A673 (cell line): ENCODE measurements around the gene ZNF385B. TPM values are rescaled to one million over a fixed set of nuclear protein-coding genes. Genes with fewer than 3 reads are reported as not detected.

ENCODE experiments used
- BruUV-seq: library from RNA; stranded (reverse); fragments of 400-500 nt; replicated peaks from 2 replicates; lab custom pipeline; 2021; lab: Mats Ljungman, UMichigan
- CTCF ChIA-PET: fragments of 300-600 bp; sonication (Branson Sonifier 250); formaldehyde crosslinking; loops from one replicate; lab custom pipeline; 2022; ENCODE audit warnings: antibody characterized with exemption; lab: Charles Lee
- POLR2A ChIA-PET: fragments of 300-600 bp; sonication (Branson Sonifier 250); formaldehyde crosslinking; loops from one replicate; lab custom pipeline; 2022; ENCODE audit warnings: antibody characterized with exemption; ENCODE audit not compliant: low non-redundant PET; lab: Charles Lee
- DNase-seq: peaks from one replicate; pipeline ENCODE4 v3.0.0-alpha.2; 2015; ENCODE audit warnings: low spot score
- H3K27ac ChIP-seq: fragments of 200-600 bp; sonication (generic); 2 replicates; pipeline ENCODE4 v1.5.1; 2016; ENCODE audit warnings: mixed run types, low read depth, mild to moderate bottlenecking, mixed read lengths, antibody characterized with exemption, low read length; ENCODE audit not compliant: poor library complexity, severe bottlenecking
- H3K27me3 ChIP-seq: fragments of 200-600 bp; sonication (generic); replicated peaks from 2 replicates; pipeline ENCODE4 v1.6.1; 2017; ENCODE audit warnings: mixed run types, low read depth, mild to moderate bottlenecking, mixed read lengths, antibody characterized with exemption, low read length; ENCODE audit not compliant: insufficient read depth, poor library complexity
- H3K36me3 ChIP-seq: fragments of 200-600 bp; sonication (generic); 2 replicates; pipeline ENCODE4 v1.6.1; 2016; ENCODE audit warnings: mixed run types, mild to moderate bottlenecking, mixed read lengths, antibody characterized with exemption, low read length; ENCODE audit not compliant: insufficient read depth, poor library complexity, severe bottlenecking
- H3K4me1 ChIP-seq: fragments of 200-600 bp; sonication (generic); 2 replicates; pipeline ENCODE4 v1.6.1; 2017; ENCODE audit warnings: mixed run types, mild to moderate bottlenecking, mixed read lengths, antibody characterized with exemption, low read length; ENCODE audit not compliant: insufficient read depth, poor library complexity, severe bottlenecking
- H3K4me3 ChIP-seq: fragments of 200-600 bp; sonication (generic); 2 replicates; pipeline ENCODE4 v1.5.1; 2016; ENCODE audit warnings: low read depth, mixed run types, mild to moderate bottlenecking, mixed read lengths, low read length; ENCODE audit not compliant: poor library complexity, severe bottlenecking
- H3K9me3 ChIP-seq: fragments of 200-600 bp; sonication (generic); 2 replicates; pipeline ENCODE4 v1.6.1; 2016; ENCODE audit warnings: mixed run types, low read depth, mild to moderate bottlenecking, mixed read lengths, antibody characterized with exemption, low read length; ENCODE audit not compliant: poor library complexity, severe bottlenecking
- CTCF ChIP-seq: fragments of 300-800, 200-600 bp; sonication (generic); conservative IDR thresholded peaks from 2 replicates; pipeline ENCODE4 v1.5.1; 2017; ENCODE audit warnings: low read depth, mild to moderate bottlenecking, antibody characterized with exemption, low read length, moderate library complexity, mixed read lengths
- EZH2 ChIP-seq: fragments of 200-600 bp; sonication (generic); IDR thresholded peaks from 2 replicates; pipeline ENCODE4 v1.6.1; 2017; ENCODE audit warnings: borderline replicate concordance, low read depth, mild to moderate bottlenecking, mixed read lengths, antibody characterized with exemption, low read length; ENCODE audit not compliant: poor library complexity, severe bottlenecking
- intact Hi-C: fragments of 100-400 bp; cut with micrococcal nuclease; formaldehyde crosslinking; loops from one replicate; pipeline ENCODE4 v1.10.0; 2022; ENCODE audit not compliant: unreplicated experiment
- total RNA-seq: library from RNA; stranded (reverse); gene quantifications from 2 replicates; pipeline ENCODE4 v1.2.3, GENCODE V29; 2021

The ZNF385B gene
- total RNA-seq, 1 experiment from 2014 or later = not detected

- intact Hi-C loops = no loop called here
- CTCF ChIA-PET = no interaction called here
- Histone ChIP-seq H3K9me3 (no peaks in the 10 kb centered on the region), H3K4me3 (no peak overlapping the region), H3K27ac (no peak overlapping the region), H3K4me1 (no peaks in the 10 kb centered on the region), H3K36me3 (no peaks in the 10 kb centered on the region), H3K27me3 (no peaks in the 10 kb centered on the region)
- BruUV-seq = no TSS peak
- no peak for DNase-seq
- no peak for TF ChIP-seq CTCF
- TF ChIP-seq EZH2 = no peak
- POLR2A ChIA-PET = no interaction called here
Measured at GRCh38 chr2:179417436-179417949, 443.9 kb downstream of the ZNF385B start.

- DNase-seq = no peak
- ChIA-PET POLR2A (no interaction called here), CTCF (no interaction called here)
- BruUV-seq = no TSS peak
- Histone ChIP-seq H3K27me3 (no peaks in the 10 kb centered on the region), H3K36me3 (no peaks in the 10 kb centered on the region), H3K4me3 (no peak overlapping the region), H3K4me1 (no peaks in the 10 kb centered on the region), H3K27ac (no peak overlapping the region), H3K9me3 (no peaks in the 10 kb centered on the region)
- intact Hi-C loops = no loop called here
- TF ChIP-seq EZH2 (no peak), CTCF (no peak)
Measured at GRCh38 chr2:179412112-179412511, 449.3 kb downstream of the ZNF385B start.

GRCh38 chr2:179410552-179411356 is 450.7 kb downstream of the ZNF385B start:
- no peaks in the 10 kb centered on the region for H3K27me3 ChIP-seq
- H3K9me3 ChIP-seq = no peaks in the 10 kb centered on the region
- peak; percentile 83 for TF ChIP-seq CTCF
- no peak for TF ChIP-seq EZH2
- no TSS peak for BruUV-seq
- H3K4me3 ChIP-seq = no peak overlapping the region
- H3K36me3 ChIP-seq = no peaks in the 10 kb centered on the region
- intact Hi-C loops = loop anchor here (2.0 kb wide), 1 partner anchor 340 kb away; no protein-coding TSS in a partner anchor
- POLR2A ChIA-PET = no interaction called here
- H3K4me1 ChIP-seq = no peaks in the 10 kb centered on the region
- no peak overlapping the region for H3K27ac ChIP-seq
- CTCF ChIA-PET = interaction anchor here (0.5 to 1.2 kb wide), 3 partner anchors 12 to 191 kb away, joined by 4 to 8 read pairs (median 7); no protein-coding TSS in a partner anchor
- peak; percentile 73 for DNase-seq
